HepG2 (cell line): ENCODE data around the gene PTPN13. TPM values are rescaled to one million over a fixed set of nuclear protein-coding genes. Genes with fewer than 3 reads are reported as not detected.

Experiments
- ATAC-seq: fragments of 200-7000 bp; cut with Tn5 transposase; 3 replicates; pipeline ENCODE4 v1.9.1; 2020; ENCODE audit warnings: mild to moderate bottlenecking, moderate library complexity
- BruUV-seq: library from RNA; stranded (reverse); fragments of 400-500 nt; replicated peaks from 2 replicates; lab custom pipeline; 2021; lab: Mats Ljungman, UMichigan
- CTCF ChIA-PET: fragments of 300-600 bp; formaldehyde crosslinking; extraction: SDS; loops from one replicate; lab custom pipeline; 2021; ENCODE audit warnings: low total read pairs, inconsistent platforms, low intra/inter-chr PET ratio; lab: Yijun Ruan, JAX
- POLR2A ChIA-PET: fragments of 350-600 bp; sonication (Branson Sonifier 250); formaldehyde crosslinking; loops from one replicate; lab custom pipeline; 2020; ENCODE audit warnings: antibody characterized with exemption, inconsistent platforms; lab: Yijun Ruan, JAX
- DNase-seq: peaks from one replicate; pipeline ENCODE4 v3.0.0-alpha.2; 2015; ENCODE audit warnings: low spot score
- FAIRE-seq: peaks from 3 replicates; lab custom pipeline; 2011; peaks lifted over from hg19 to GRCh38; lab: Jason Lieb, UNC
- H2AFZ ChIP-seq: one replicate; pipeline ENCODE4 v1.6.1; 2011; ENCODE audit warnings: low read length, inconsistent platforms
- H3K27ac ChIP-seq: fragments of 300-600 bp; 3 replicates; pipeline ENCODE4 v1.8.0; 2011; ENCODE audit warnings: mixed run types, mild to moderate bottlenecking, mixed read lengths, low read length, inconsistent platforms; ENCODE audit not compliant: insufficient read depth; ENCODE audit errors: extremely low read length
- H3K27me3 ChIP-seq, 2 experiments: fragments of 200-600 bp in 1 of 2; 2 replicates in 1 of 2; 3 replicates in 1 of 2; pipeline versions ENCODE4 v1.6.0 to v1.8.0; 2011; ENCODE audit warnings: low read length in 2 of 2, mild to moderate bottlenecking in 2 of 2, moderate library complexity in 2 of 2, inconsistent platforms in 1 of 2; ENCODE audit not compliant: insufficient read depth in 2 of 2, control insufficient read depth in 1 of 2
- H3K36me3 ChIP-seq, 2 experiments: fragments of 200-600 bp in 1 of 2; replicated peaks in 1 of 2; 2 replicates in 1 of 2; 3 replicates in 1 of 2; pipeline versions ENCODE4 v1.5.1 to v1.8.0; 2011; ENCODE audit warnings: low read length in 2 of 2, inconsistent platforms in 1 of 2; ENCODE audit not compliant: insufficient read depth in 2 of 2, control insufficient read depth in 1 of 2
- H3K4me1 ChIP-seq: 2 replicates; pipeline ENCODE4 v1.5.1; 2012; ENCODE audit warnings: low read length, inconsistent platforms; ENCODE audit not compliant: insufficient read depth
- H3K4me2 ChIP-seq: 2 replicates; pipeline ENCODE4 v1.6.0; 2011; ENCODE audit warnings: low read depth, low read length, inconsistent platforms
- H3K4me3 ChIP-seq, 3 experiments: fragments of 200-600 bp in 1 of 3; sonication (generic), shearing (Covaris generic) in 1 of 3; replicated peaks in 1 of 3; 2 replicates each; pipeline ENCODE4 v1.5.1; 2011 to 2016; ENCODE audit warnings: low read length in 3 of 3, inconsistent platforms in 2 of 3, low read depth in 2 of 3, mild to moderate bottlenecking in 2 of 3, control low read depth in 1 of 3, mixed read lengths in 1 of 3; ENCODE audit not compliant: insufficient read depth in 1 of 3
- H3K79me2 ChIP-seq: one replicate; pipeline ENCODE4 v1.6.1; 2011; ENCODE audit warnings: low read length, inconsistent platforms; ENCODE audit not compliant: insufficient read depth
- H3K9ac ChIP-seq: 2 replicates; pipeline ENCODE4 v1.6.0; 2011; ENCODE audit warnings: mild to moderate bottlenecking, low read depth, low read length, inconsistent platforms; ENCODE audit not compliant: insufficient read depth
- H3K9me3 ChIP-seq: 2 replicates; pipeline ENCODE4 v1.5.1; 2012; ENCODE audit warnings: mild to moderate bottlenecking, low read length
- H4K20me1 ChIP-seq: 2 replicates; pipeline ENCODE4 v1.6.0; 2011; ENCODE audit warnings: inconsistent platforms, mild to moderate bottlenecking, low read length, moderate library complexity; ENCODE audit not compliant: insufficient read depth
- SMC3 ChIP-seq: IDR thresholded peaks from 2 replicates; pipeline ENCODE4 v1.6.1; 2011; ENCODE audit warnings: low read length, improper control_type of control experiment
- STAT5B ChIP-seq: sonication (generic); formaldehyde crosslinking; IDR thresholded peaks from 2 replicates; pipeline ENCODE4 v1.4.0; 2020; ENCODE audit warnings: missing genetic modification reagents
- ZFP36L2 ChIP-seq: sonication (generic); formaldehyde crosslinking; IDR thresholded peaks from 2 replicates; pipeline ENCODE4 v1.4.0; 2020; ENCODE audit warnings: missing genetic modification reagents
- ZNF589 ChIP-seq: sonication (generic); formaldehyde crosslinking; conservative IDR thresholded peaks from 2 replicates; pipeline ENCODE4 v1.8.0; 2022; ENCODE audit warnings: mild to moderate bottlenecking, moderate library complexity, missing genetic modification reagents
- WGBS: methylation state at CpG from one replicate; pipeline ENCODE4 v1.1.6; 2017; ENCODE audit warnings: low lambda C conversion rate; 5-methylcytosine and 5-hydroxymethylcytosine counted together
- in situ Hi-C: cut with HindIII; loops from 2 replicates; pipeline ENCODE4 v1.10.0; 2017; ENCODE audit warnings: low pct_unique_long_range_greater_than_20kb; ENCODE audit not compliant: extremely low pct_ligation_motif_present
- intact Hi-C: fragments of 100-400 bp; cut with micrococcal nuclease; formaldehyde crosslinking; loops from one replicate; pipeline ENCODE4 v1.10.0; 2022; ENCODE audit not compliant: unreplicated experiment
- polyA plus RNA-seq, 8 experiments: library from polyadenylated mRNA; depleted of rRNA in 3 of 8; stranded (reverse) in 7 of 8; unstranded in 1 of 8; fragments of >200 nt; fragmentation: Illumina TruSeq in 4 of 8; extraction: Trizol in 4 of 8; gene quantifications; 2 replicates each; pipeline versions ENCODE4 v1.2.1 to v1.2.3, GENCODE V29; 2011 to 2016; ENCODE audit warnings: low read depth in 4 of 8, missing spikeins in 1 of 8, mixed read lengths in 1 of 8; ENCODE audit not compliant: insufficient read depth in 1 of 8
- total RNA-seq, 5 experiments: library from RNA; depleted of rRNA; stranded (reverse); fragments of >200 nt; fragmentation: Illumina TruSeq; extraction: Trizol; gene quantifications; 2 replicates each; pipeline ENCODE4 v1.2.3, GENCODE V29; 2016; ENCODE audit warnings: low read depth in 1 of 5

Gene PTPN13
- total and polyA plus RNA-seq, 2 of the 13 experiments (the other 11 are each of a cell fraction or from before 2014, with no cell fraction given) = not detected

GRCh38 chr4:86771141-86771540 lies 177.0 kb downstream of the PTPN13 start:
- Histone ChIP-seq H3K9me3 (no peaks in the 10 kb centered on the region), H3K27ac (no peak overlapping the region), H3K9ac (no peak overlapping the region), H4K20me1 (no peaks in the 10 kb centered on the region), H2AFZ (no peak overlapping the region), H3K79me2 (no peaks in the 10 kb centered on the region), H3K4me3 (no peak overlapping the region), H3K36me3 (no peaks in the 10 kb centered on the region), H3K4me1 (no peaks in the 10 kb centered on the region), H3K4me2 (no peak overlapping the region), H3K27me3 (no peaks in the 10 kb centered on the region)
- POLR2A ChIA-PET = no interaction called here
- 0% methylated on average over 1 of the region's 1 CpG for whole genome bisulfite sequencing
- intact Hi-C loops = no loop called here
- CTCF ChIA-PET = no interaction called here
- BruUV-seq = no TSS peak
- in situ Hi-C loops = no loop called here
- no peak for ATAC-seq
- no peak for TF ChIP-seq ZFP36L2 (CRISPR knock-in tag)
- no peak for TF ChIP-seq SMC3
- no peak for FAIRE-seq
- no peak for DNase-seq

GRCh38 chr4:86775061-86775460 lies 180.9 kb downstream of the PTPN13 start:
- no peak overlapping the region for H3K9ac ChIP-seq

More at GRCh38 chr4:86775061-86775460, 180.9 kb downstream of the PTPN13 start:
- Histone ChIP-seq H2AFZ (no peak overlapping the region), H3K4me1 (no peaks in the 10 kb centered on the region), H3K36me3 (no peaks in the 10 kb centered on the region), H3K9me3 (no peaks in the 10 kb centered on the region), H3K4me3 (no peak overlapping the region), H4K20me1 (no peaks in the 10 kb centered on the region), H3K4me2 (no peak overlapping the region), H3K27ac (no peak overlapping the region), H3K27me3 (no peaks in the 10 kb centered on the region), H3K79me2 (no peaks in the 10 kb centered on the region)
- no TSS peak for BruUV-seq
- POLR2A ChIA-PET = no interaction called here
- intact Hi-C loops (no loop called here), in situ Hi-C loops (no loop called here)
- no peak for TF ChIP-seq ZNF589 (CRISPR knock-in tag)
- no peak for TF ChIP-seq STAT5B
- CTCF ChIA-PET = no interaction called here
- WGBS = 14% methylated on average over 4 of the region's 4 CpGs
- DNase-seq (no peak), ATAC-seq (no peak), FAIRE-seq (no peak)
